ENCODE measurements around the gene MN1. TPM values are rescaled to one million over a fixed set of nuclear protein-coding genes. Genes with fewer than 3 reads are reported as not detected.

Gene MN1
- total and polyA plus RNA-seq, 2 donors: 5.1 to 9.1 TPM

DNA sequence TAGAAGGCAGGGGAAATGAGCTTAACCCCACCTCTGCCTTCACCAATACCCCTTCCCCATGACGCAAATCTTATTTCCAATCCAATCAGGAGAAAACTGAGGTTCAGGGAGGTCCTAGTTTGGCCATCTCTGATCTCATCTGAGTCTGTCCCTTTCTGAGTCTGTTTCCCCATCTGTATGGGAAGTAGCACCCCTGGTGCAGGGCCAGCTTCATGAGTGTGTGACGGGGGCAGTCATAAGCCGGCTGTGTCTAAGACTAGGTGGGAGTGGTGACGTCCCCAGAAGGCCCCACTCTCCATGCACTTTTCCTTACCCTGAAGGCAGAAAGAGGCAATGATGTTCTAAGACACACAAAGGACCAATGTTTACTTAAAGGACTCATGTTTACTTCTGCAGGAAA, 72.3 kb downstream of the MN1 start:
- Histone ChIP-seq H3K4me1 (ENCODE audit: insufficient read depth) (no peaks in the 10 kb centered on the region), H3K27ac (ENCODE audit: low read depth) (no peak overlapping the region), H3K36me3 (ENCODE audit: insufficient read depth) (no peaks in the 10 kb centered on the region), H3K4me3 (ENCODE audit: low read depth, low read length) (no peak overlapping the region)
- 82% methylated on average over 4 of the region's 4 CpGs for WGBS
- DNase-seq (ENCODE audit: extremely low spot score): no peak

DNA sequence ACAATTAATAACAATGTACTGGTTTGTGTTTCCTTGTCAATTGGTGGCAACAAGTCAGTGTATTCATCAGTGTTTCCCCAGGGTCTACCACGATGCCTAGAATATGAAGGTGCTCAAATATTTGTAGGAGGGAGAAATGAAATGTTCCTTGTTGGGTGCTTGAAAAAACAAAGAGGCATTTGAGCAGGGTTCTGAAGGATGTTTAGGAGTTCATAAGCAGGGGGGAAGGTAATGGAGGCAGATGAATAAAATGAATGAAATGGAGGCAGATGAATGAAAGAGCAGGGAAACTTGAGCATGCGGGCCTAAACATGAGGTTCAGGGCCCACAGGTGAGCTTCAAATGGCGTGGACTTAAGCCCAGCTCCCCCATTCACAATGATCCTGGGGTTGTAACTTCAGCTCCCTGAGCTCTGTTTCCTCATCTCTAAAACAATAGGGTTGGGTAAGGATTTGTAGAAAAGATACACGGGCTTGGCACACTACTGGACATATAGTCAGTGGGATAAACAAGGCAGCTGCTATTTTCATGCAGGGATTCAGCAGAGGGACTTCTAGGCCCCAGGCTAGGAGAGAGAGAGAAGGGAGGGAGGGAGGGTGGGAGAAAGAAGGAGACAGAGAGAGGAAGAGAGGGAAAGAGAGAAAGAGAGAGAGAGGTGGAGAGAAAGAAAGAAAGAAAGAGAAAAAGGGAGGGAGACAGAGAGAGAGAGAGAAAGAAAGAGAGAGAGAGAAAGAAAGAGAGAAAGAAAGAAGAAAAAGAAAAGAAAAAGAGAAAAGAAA, 73.7 kb downstream of the MN1 start:
- DNase-seq (ENCODE audit: extremely low spot score): no peak
- Histone ChIP-seq H3K4me3 (ENCODE audit: low read depth, low read length) (no peak overlapping the region), H3K27ac (ENCODE audit: low read depth) (no peak overlapping the region), H3K36me3 (ENCODE audit: insufficient read depth) (no peaks in the 10 kb centered on the region), H3K4me1 (ENCODE audit: insufficient read depth) (no peaks in the 10 kb centered on the region)
- WGBS: 79% methylated on average over 4 of the region's 4 CpGs

- WGBS: 41% methylated on average over 13 of the region's 13 CpGs
- Histone ChIP-seq H3K4me3 (ENCODE audit: low read depth, low read length) (no peak overlapping the region), H3K4me1 (ENCODE audit: insufficient read depth) (no peaks in the 10 kb centered on the region), H3K36me3 (ENCODE audit: insufficient read depth) (no peaks in the 10 kb centered on the region), H3K27ac (ENCODE audit: low read depth) (no peak overlapping the region)
- no peak for DNase-seq (ENCODE audit: extremely low spot score)
Measured at GRCh38 chr22:27726686-27727449, 74.7 kb downstream of the MN1 start.

- DNase-seq (ENCODE audit: extremely low spot score): no peak
- 41% methylated on average over 5 of the region's 5 CpGs for WGBS
- H3K4me1 ChIP-seq (ENCODE audit: insufficient read depth): no peaks in the 10 kb centered on the region
- no peak overlapping the region for H3K4me3 ChIP-seq (ENCODE audit: low read depth, low read length)
- H3K27ac ChIP-seq (ENCODE audit: low read depth): no peak overlapping the region
- H3K36me3 ChIP-seq (ENCODE audit: insufficient read depth): no peaks in the 10 kb centered on the region
Measured at GRCh38 chr22:27726331-27726685, 75.2 kb downstream of the MN1 start.

DNA sequence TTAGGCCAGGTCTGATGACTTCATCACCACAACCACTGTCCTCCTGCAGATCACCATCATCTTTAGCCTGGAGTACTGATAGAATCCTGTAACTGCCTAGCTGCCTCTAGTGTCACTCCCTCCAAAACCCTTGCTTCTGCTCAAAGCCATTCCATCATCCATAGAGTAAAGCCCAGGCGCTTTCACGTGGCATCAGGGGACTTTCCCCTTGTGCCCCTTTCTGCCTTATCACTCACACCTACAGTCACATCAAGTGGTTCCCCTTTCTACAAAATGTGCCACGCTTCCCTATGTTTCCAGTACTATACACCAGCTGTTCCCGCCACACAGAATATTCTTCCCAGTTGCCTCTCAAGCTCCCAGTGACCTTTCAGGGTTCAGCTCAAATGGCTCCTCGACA, 75.9 kb downstream of the MN1 start:
- no peak for DNase-seq (ENCODE audit: extremely low spot score)
- no peaks in the 10 kb centered on the region for H3K36me3 ChIP-seq (ENCODE audit: insufficient read depth)
- H3K4me1 ChIP-seq (ENCODE audit: insufficient read depth): no peaks in the 10 kb centered on the region
- H3K4me3 ChIP-seq (ENCODE audit: low read depth, low read length): no peak overlapping the region
- WGBS: 93% methylated on average over 5 of the region's 5 CpGs
- no peak overlapping the region for H3K27ac ChIP-seq (ENCODE audit: low read depth)

DNA sequence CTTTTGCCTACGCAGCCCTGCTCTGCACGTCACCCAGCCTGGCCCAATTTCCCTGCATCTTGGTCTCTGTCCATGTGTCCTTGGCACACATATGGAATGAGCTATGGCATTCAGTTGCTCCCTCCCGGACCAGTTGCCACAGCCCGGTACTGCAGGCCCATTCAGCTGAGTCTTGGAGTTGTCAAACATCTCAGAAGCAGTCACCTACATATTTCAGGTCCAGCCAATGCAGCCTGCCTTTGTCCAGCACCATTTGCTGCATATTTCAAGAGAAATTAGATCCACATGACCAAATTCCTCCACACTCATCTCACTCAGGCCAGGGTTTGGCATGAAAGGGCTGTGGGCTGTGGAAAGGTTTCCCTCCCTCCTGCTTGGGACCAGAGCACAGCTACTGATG, 76.8 kb downstream of the MN1 start:
- WGBS: 80% methylated on average over 4 of the region's 4 CpGs
- no peak overlapping the region for H3K27ac ChIP-seq (ENCODE audit: low read depth)

GRCh38 chr22:27724157-27724556, 77.4 kb downstream of the MN1 start:
- H3K27ac ChIP-seq (ENCODE audit: low read depth): no peak overlapping the region
- H3K4me3 ChIP-seq (ENCODE audit: low read depth, low read length): no peak overlapping the region
- WGBS: 76% methylated on average over 1 of the region's 1 CpG
- no peaks in the 10 kb centered on the region for H3K4me1 ChIP-seq (ENCODE audit: insufficient read depth)
- H3K36me3 ChIP-seq (ENCODE audit: insufficient read depth): no peaks in the 10 kb centered on the region
- DNase-seq (ENCODE audit: extremely low spot score): no peak

More for the DNA sequence above, 76.8 kb downstream of the MN1 start:
- Histone ChIP-seq H3K4me1 (ENCODE audit: insufficient read depth) (no peaks in the 10 kb centered on the region), H3K4me3 (ENCODE audit: low read depth, low read length) (no peak overlapping the region), H3K36me3 (ENCODE audit: insufficient read depth) (no peaks in the 10 kb centered on the region)
- DNase-seq (ENCODE audit: extremely low spot score): no peak

DNA sequence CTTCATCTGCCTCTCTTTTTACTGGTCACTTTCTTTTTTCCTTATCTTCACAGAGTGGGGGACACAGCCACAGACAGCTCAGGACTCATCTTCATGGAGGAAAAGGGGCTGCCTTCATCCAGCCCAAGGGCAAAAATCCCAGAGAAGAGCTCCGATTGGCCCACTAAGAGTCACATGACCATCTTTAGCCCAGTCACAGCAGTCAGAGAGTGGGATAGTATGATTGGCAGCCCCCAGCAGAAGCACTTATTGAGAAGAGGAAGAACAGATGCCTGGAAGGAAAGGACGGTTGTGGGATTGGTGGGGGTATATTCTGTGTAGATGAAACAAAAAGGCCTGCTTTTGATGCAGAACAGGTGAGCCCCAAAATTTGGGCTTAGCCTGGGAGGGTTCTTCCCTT, 77.8 kb downstream of the MN1 start:
- no peak overlapping the region for H3K27ac ChIP-seq (ENCODE audit: low read depth)
- 85% methylated on average over 2 of the region's 2 CpGs for WGBS
- H3K36me3 ChIP-seq (ENCODE audit: insufficient read depth): no peaks in the 10 kb centered on the region
- no peaks in the 10 kb centered on the region for H3K4me1 ChIP-seq (ENCODE audit: insufficient read depth)
- no peak overlapping the region for H3K4me3 ChIP-seq (ENCODE audit: low read depth, low read length)
- no peak for DNase-seq (ENCODE audit: extremely low spot score)

DNA sequence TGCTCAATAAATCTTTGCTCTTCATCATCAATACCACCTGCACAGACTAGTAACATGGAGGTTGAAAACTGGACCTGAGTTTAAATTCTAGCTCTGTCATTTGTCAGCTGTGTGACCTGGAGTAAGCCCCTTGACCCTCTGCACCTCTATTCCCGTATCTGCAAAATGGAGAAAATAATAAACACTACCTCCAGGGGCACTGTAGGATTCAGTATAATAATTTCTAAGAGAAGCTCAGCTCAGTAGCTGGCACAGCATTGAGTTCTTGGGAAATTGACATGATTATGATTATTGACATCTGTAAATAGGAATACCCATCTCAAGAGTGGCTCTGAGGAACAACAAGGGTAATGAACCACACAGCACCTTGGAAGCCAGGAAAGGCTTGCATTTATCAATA, 78.4 kb downstream of the MN1 start:
- H3K36me3 ChIP-seq (ENCODE audit: insufficient read depth): no peaks in the 10 kb centered on the region
- no peak overlapping the region for H3K27ac ChIP-seq (ENCODE audit: low read depth)
- H3K4me1 ChIP-seq (ENCODE audit: insufficient read depth): no peaks in the 10 kb centered on the region
- DNase-seq (ENCODE audit: extremely low spot score): no peak
- WGBS: 26% methylated on average over 1 of the region's 1 CpG
- no peak overlapping the region for H3K4me3 ChIP-seq (ENCODE audit: low read depth, low read length)

- WGBS: 74% methylated on average over 5 of the region's 5 CpGs
- Histone ChIP-seq H3K4me1 (ENCODE audit: insufficient read depth) (no peaks in the 10 kb centered on the region), H3K4me3 (ENCODE audit: low read depth, low read length) (no peak overlapping the region), H3K27ac (ENCODE audit: low read depth) (no peak overlapping the region), H3K36me3 (ENCODE audit: insufficient read depth) (no peaks in the 10 kb centered on the region)
- no peak for DNase-seq (ENCODE audit: extremely low spot score)
Measured at GRCh38 chr22:27720860-27721259, 80.7 kb downstream of the MN1 start.

DNA sequence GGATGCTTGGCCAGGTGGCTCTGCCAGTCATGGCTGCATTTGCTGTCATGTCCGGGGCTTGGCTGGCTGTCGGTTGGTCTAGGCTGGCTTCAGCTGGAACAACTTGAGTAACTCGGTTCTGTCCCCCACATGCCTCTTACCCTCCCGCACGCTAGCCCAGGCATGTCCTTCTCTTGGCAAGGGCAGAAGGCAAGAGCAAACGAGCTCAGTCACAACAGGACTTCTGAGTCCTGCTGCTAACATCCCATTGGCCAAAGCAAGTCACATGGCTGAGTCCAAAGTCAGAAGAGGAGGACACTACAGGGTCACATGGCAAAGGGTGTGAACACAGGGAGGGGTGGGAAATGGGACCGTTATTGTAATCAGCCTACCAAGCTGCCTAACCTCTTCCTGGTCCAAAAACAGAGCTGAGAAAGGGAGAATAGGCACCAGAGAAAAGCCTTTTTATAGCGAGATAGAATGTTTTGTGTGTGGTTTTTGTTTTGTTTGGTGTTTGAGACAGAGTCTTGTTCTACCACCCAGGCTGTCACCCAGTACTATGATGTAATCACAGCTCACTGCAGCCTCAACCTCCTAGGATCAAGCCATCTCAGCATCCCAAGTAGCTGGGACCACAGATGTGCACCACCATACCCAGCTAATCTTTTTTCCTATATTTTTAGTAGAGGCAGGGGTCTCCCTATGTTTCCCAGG, 81.9 kb downstream of the MN1 start:
- Histone ChIP-seq H3K27ac (ENCODE audit: low read depth) (no peak overlapping the region), H3K4me3 (ENCODE audit: low read depth, low read length) (no peak overlapping the region), H3K36me3 (ENCODE audit: insufficient read depth) (no peaks in the 10 kb centered on the region), H3K4me1 (ENCODE audit: insufficient read depth) (no peaks in the 10 kb centered on the region)
- DNase-seq (ENCODE audit: extremely low spot score): no peak
- 52% methylated on average over 8 of the region's 8 CpGs for WGBS

GRCh38 chr22:27719036-27719347, 82.6 kb downstream of the MN1 start:
- no peak for DNase-seq (ENCODE audit: extremely low spot score)
- no peak overlapping the region for H3K27ac ChIP-seq (ENCODE audit: low read depth)
- H3K4me1 ChIP-seq (ENCODE audit: insufficient read depth): no peaks in the 10 kb centered on the region
- WGBS: 86% methylated on average over 3 of the region's 3 CpGs
- no peaks in the 10 kb centered on the region for H3K36me3 ChIP-seq (ENCODE audit: insufficient read depth)
- no peak overlapping the region for H3K4me3 ChIP-seq (ENCODE audit: low read depth, low read length)

GRCh38 chr22:27718186-27719035, 83.1 kb downstream of the MN1 start:
- DNase-seq (ENCODE audit: extremely low spot score): peak; percentile 59
- 21% methylated on average over 10 of the region's 10 CpGs for WGBS
- H3K4me3 ChIP-seq (ENCODE audit: low read depth, low read length): no peak overlapping the region
- no peak overlapping the region for H3K27ac ChIP-seq (ENCODE audit: low read depth)
- no peaks in the 10 kb centered on the region for H3K4me1 ChIP-seq (ENCODE audit: insufficient read depth)
- H3K36me3 ChIP-seq (ENCODE audit: insufficient read depth): no peaks in the 10 kb centered on the region
